IPS-20b (cell line): ENCODE measurements around the gene ITPR1.

ENCODE experiments used
- H3K27ac ChIP-seq: one replicate; pipeline ENCODE4 v1.5.1; 2013; ENCODE audit warnings: low read length
- H3K27me3 ChIP-seq: 2 replicates; pipeline ENCODE4 v1.6.1; 2013; ENCODE audit warnings: mild to moderate bottlenecking, low read length, inconsistent platforms; ENCODE audit not compliant: insufficient read depth
- H3K36me3 ChIP-seq: 2 replicates; pipeline ENCODE4 v1.6.1; 2013; ENCODE audit warnings: low read depth, mild to moderate bottlenecking, inconsistent platforms, low read length, moderate library complexity; ENCODE audit not compliant: insufficient read depth
- H3K4me1 ChIP-seq: 2 replicates; pipeline ENCODE4 v1.6.1; 2013; ENCODE audit warnings: mild to moderate bottlenecking, control low read depth, inconsistent platforms, low read length, moderate library complexity; ENCODE audit not compliant: insufficient read depth
- H3K4me3 ChIP-seq: 2 replicates; pipeline ENCODE4 v1.5.1; 2013; ENCODE audit warnings: mild to moderate bottlenecking, low read length, inconsistent platforms
- H3K9ac ChIP-seq: 2 replicates; pipeline ENCODE4 v1.6.1; 2013; ENCODE audit warnings: low read depth, mild to moderate bottlenecking, inconsistent platforms, low read length, moderate library complexity
- H3K9me3 ChIP-seq: 2 replicates; pipeline ENCODE4 v1.6.1; 2013; ENCODE audit warnings: mild to moderate bottlenecking, low read depth, low read length, inconsistent platforms; ENCODE audit not compliant: insufficient read depth

The ITPR1 gene

GRCh38 chr3:4841776-4842440 lies 348.8 kb downstream of the ITPR1 start:
- Histone ChIP-seq H3K36me3 (no peaks in the 10 kb centered on the region), H3K27me3 (no peaks in the 10 kb centered on the region), H3K4me1 (peaks cover 10% of the 10 kb centered on the region; the same call in 1 of the 2 replicates), H3K4me3 (no peak overlapping the region), H3K9ac (no peak overlapping the region), H3K27ac (no peak overlapping the region), H3K9me3 (no peaks in the 10 kb centered on the region)

GRCh38 chr3:4843619-4844018 lies 350.5 kb downstream of the ITPR1 start:
- Histone ChIP-seq H3K9me3 (no peaks in the 10 kb centered on the region), H3K27me3 (no peaks in the 10 kb centered on the region), H3K4me3 (no peak overlapping the region), H3K9ac (no peak overlapping the region), H3K36me3 (no peaks in the 10 kb centered on the region), H3K27ac (no peak overlapping the region), H3K4me1 (peaks cover 14% of the 10 kb centered on the region; the same call in 1 of the 2 replicates)

- no peaks in the 10 kb centered on the region for H3K27me3 ChIP-seq
- no peak overlapping the region for H3K9ac ChIP-seq
- no peak overlapping the region for H3K4me3 ChIP-seq
- peaks cover 14% of the 10 kb centered on the region; the same call in 1 of the 2 replicates for H3K4me1 ChIP-seq
- H3K9me3 ChIP-seq, result no peaks in the 10 kb centered on the region
- H3K27ac ChIP-seq, result no peak overlapping the region
- no peaks in the 10 kb centered on the region for H3K36me3 ChIP-seq
These were observed 352.7 kb downstream of the ITPR1 start for GRCh38 chr3:4845882-4846281.

- no peak overlapping the region for H3K27ac ChIP-seq
- no peaks in the 10 kb centered on the region for H3K36me3 ChIP-seq
- no peak overlapping the region for H3K9ac ChIP-seq
- peaks cover 8% of the 10 kb centered on the region; the same call in 1 of the 2 replicates for H3K4me1 ChIP-seq
- no peak overlapping the region for H3K4me3 ChIP-seq
- no peaks in the 10 kb centered on the region for H3K9me3 ChIP-seq
- H3K27me3 ChIP-seq, result no peaks in the 10 kb centered on the region
These were observed 353.4 kb downstream of the ITPR1 start for GRCh38 chr3:4846543-4846942.

GRCh38 chr3:4848176-4848825 lies 355.2 kb downstream of the ITPR1 start:
- no peaks in the 10 kb centered on the region for H3K27me3 ChIP-seq
- peaks cover 3% of the 10 kb centered on the region; the same call in 1 of the 2 replicates for H3K4me1 ChIP-seq
- no peaks in the 10 kb centered on the region for H3K9me3 ChIP-seq
- no peaks in the 10 kb centered on the region for H3K36me3 ChIP-seq
- H3K4me3 ChIP-seq, result no peak overlapping the region
- no peak overlapping the region for H3K9ac ChIP-seq
- no peak overlapping the region for H3K27ac ChIP-seq

- H3K36me3 ChIP-seq, result no peaks in the 10 kb centered on the region
- H3K4me1 ChIP-seq, result peaks cover 3% of the 10 kb centered on the region; the same call in 1 of the 2 replicates
- H3K9ac ChIP-seq, result no peak overlapping the region
- H3K27me3 ChIP-seq, result no peaks in the 10 kb centered on the region
- H3K4me3 ChIP-seq, result no peak overlapping the region
- H3K27ac ChIP-seq, result no peak overlapping the region
- no peaks in the 10 kb centered on the region for H3K9me3 ChIP-seq
These were observed 356.0 kb downstream of the ITPR1 start for GRCh38 chr3:4849136-4849535.

GRCh38 chr3:4849739-4850138 lies 356.6 kb downstream of the ITPR1 start:
- Histone ChIP-seq H3K4me3 (no peak overlapping the region), H3K27me3 (no peaks in the 10 kb centered on the region), H3K27ac (no peak overlapping the region), H3K9me3 (no peaks in the 10 kb centered on the region), H3K9ac (no peak overlapping the region), H3K36me3 (no peaks in the 10 kb centered on the region), H3K4me1 (peaks cover 3% of the 10 kb centered on the region; the same call in 1 of the 2 replicates)

GRCh38 chr3:4850211-4850927 lies 357.2 kb downstream of the ITPR1 start:
- Histone ChIP-seq H3K9ac (no peak overlapping the region), H3K36me3 (no peaks in the 10 kb centered on the region), H3K27ac (no peak overlapping the region), H3K4me1 (peaks cover 3% of the 10 kb centered on the region; the same call in 1 of the 2 replicates), H3K4me3 (no peak overlapping the region), H3K9me3 (no peaks in the 10 kb centered on the region), H3K27me3 (no peaks in the 10 kb centered on the region)

- Histone ChIP-seq H3K27me3 (no peaks in the 10 kb centered on the region), H3K27ac (no peak overlapping the region), H3K4me3 (no peak overlapping the region), H3K9ac (no peak overlapping the region), H3K4me1 (peaks cover 3% of the 10 kb centered on the region; the same call in 1 of the 2 replicates), H3K36me3 (no peaks in the 10 kb centered on the region), H3K9me3 (no peaks in the 10 kb centered on the region)
These were observed 357.7 kb downstream of the ITPR1 start for GRCh38 chr3:4850928-4851265.

GRCh38 chr3:4852780-4853748 lies 359.9 kb downstream of the ITPR1 start:
- Histone ChIP-seq H3K9me3 (no peaks in the 10 kb centered on the region), H3K9ac (no peak overlapping the region), H3K27me3 (no peaks in the 10 kb centered on the region), H3K4me1 (peaks cover 3% of the 10 kb centered on the region; the same call in 1 of the 2 replicates), H3K4me3 (no peak overlapping the region), H3K27ac (no peak overlapping the region), H3K36me3 (no peaks in the 10 kb centered on the region)

GRCh38 chr3:4853749-4854140 lies 360.6 kb downstream of the ITPR1 start:
- no peaks in the 10 kb centered on the region; the same call in 1 of the 2 replicates for H3K4me1 ChIP-seq
- H3K27ac ChIP-seq, result no peak overlapping the region
- no peak overlapping the region for H3K4me3 ChIP-seq
- no peaks in the 10 kb centered on the region for H3K9me3 ChIP-seq
- no peaks in the 10 kb centered on the region for H3K27me3 ChIP-seq
- no peaks in the 10 kb centered on the region for H3K36me3 ChIP-seq
- H3K9ac ChIP-seq, result no peak overlapping the region
